ENCODE data around the gene PDE8A. TPM values are rescaled to one million over a fixed set of nuclear protein-coding genes. Genes with fewer than 3 reads are reported as not detected.
A peak's percentile ranks its signal among the peaks of the same experiment; 100 is the strongest.

PDE8A gene
- total RNA-seq, 1 experiment from 2014 or later: 40.0 TPM

DNA sequence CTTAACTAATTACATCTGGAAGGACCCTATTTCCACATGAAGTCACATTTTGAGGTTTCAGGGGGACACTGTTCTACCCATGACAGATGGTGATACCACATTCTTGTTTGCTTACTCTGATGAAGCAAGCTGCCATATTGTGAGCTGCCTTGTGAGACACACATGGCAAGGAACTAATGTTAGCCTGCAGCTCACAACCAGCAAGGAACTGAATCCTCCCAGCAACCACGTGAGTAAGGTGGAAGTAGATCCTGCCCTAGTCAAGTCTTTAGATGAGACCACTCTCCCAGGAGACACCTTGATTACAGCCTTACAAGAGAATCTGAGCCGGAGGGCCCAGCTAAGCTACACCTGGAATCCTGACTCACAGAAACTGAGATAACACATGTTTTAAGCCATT, 160.1 kb downstream of the PDE8A start:
- Histone ChIP-seq H3K36me3 (ENCODE audit: control insufficient read depth, insufficient read depth, low read length) (peaks cover 5% of the 10 kb centered on the region; the same call in 1 of the 2 replicates), H3K9me3 (ENCODE audit: control insufficient read depth, insufficient read depth, low read depth, low read length) (no peaks in the 10 kb centered on the region), H3K4me3 (ENCODE audit: low read depth in 2 of 2, low read length in 2 of 2) (no peak overlapping the region), H3K27me3 (ENCODE audit: control insufficient read depth, insufficient read depth, low read length) (no peaks in the 10 kb centered on the region), H3K4me1 (ENCODE audit: control insufficient read depth, insufficient read depth, low read length) (no peaks in the 10 kb centered on the region), H3K27ac (ENCODE audit: low read length) (no peak overlapping the region)
- DNase-seq (ENCODE audit: low read depth, low spot score) (no peak), ATAC-seq (peak; percentile 29)
- TF ChIP-seq SIN3A (IDR thresholded peaks at IDR 0.05; ENCODE audit: borderline replicate concordance, insufficient read depth, low read depth, low read length): no peak
- TF ChIP-seq TCF7L2 (IDR thresholded peaks at IDR 0.05; ENCODE audit: low read depth, low read length): no peak
- POLR2A ChIA-PET: no interaction called here
- in situ Hi-C loops (cut with HindIII; ENCODE audit: low pct_unique_long_range_greater_than_20kb, low sequenced_read_pairs) (no loop called here), intact Hi-C loops (cut with micrococcal nuclease; ENCODE audit: unreplicated experiment) (no loop called here)
- no TSS peak for BruUV-seq (replicated peaks)
- CTCF ChIA-PET: no interaction called here

DNA sequence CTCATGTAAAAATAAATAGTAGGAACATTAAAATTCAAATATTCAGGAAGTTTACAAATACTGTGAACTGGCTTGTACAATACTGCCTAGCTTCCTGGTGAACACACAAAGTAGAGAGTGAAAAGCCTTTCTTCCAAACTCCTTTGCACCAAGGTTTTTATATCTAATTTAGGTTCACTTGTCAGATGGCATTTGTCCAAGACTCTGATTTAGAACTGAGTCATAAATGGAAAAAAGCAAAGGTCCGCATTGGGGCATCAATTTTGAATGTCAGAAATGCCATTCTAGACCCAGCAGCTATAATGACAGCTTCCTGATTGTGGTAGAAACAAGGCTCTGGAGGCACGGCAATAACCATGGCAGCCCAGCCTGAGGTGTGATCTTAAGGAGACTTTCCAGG, 160.7 kb downstream of the PDE8A start:
- Histone ChIP-seq H3K27ac (ENCODE audit: low read length) (no peak overlapping the region), H3K9me3 (ENCODE audit: control insufficient read depth, insufficient read depth, low read depth, low read length) (no peaks in the 10 kb centered on the region), H3K4me1 (ENCODE audit: control insufficient read depth, insufficient read depth, low read length) (no peaks in the 10 kb centered on the region), H3K4me3 (ENCODE audit: low read depth in 2 of 2, low read length in 2 of 2) (no peak overlapping the region), H3K36me3 (ENCODE audit: control insufficient read depth, insufficient read depth, low read length) (peaks cover 5% of the 10 kb centered on the region; the same call in 1 of the 2 replicates), H3K27me3 (ENCODE audit: control insufficient read depth, insufficient read depth, low read length) (no peaks in the 10 kb centered on the region)
- TF ChIP-seq POLR2AphosphoS5 (IDR thresholded peaks at IDR 0.05; ENCODE audit: low read depth, low read length): no peak
- TF ChIP-seq, protein P1, sequence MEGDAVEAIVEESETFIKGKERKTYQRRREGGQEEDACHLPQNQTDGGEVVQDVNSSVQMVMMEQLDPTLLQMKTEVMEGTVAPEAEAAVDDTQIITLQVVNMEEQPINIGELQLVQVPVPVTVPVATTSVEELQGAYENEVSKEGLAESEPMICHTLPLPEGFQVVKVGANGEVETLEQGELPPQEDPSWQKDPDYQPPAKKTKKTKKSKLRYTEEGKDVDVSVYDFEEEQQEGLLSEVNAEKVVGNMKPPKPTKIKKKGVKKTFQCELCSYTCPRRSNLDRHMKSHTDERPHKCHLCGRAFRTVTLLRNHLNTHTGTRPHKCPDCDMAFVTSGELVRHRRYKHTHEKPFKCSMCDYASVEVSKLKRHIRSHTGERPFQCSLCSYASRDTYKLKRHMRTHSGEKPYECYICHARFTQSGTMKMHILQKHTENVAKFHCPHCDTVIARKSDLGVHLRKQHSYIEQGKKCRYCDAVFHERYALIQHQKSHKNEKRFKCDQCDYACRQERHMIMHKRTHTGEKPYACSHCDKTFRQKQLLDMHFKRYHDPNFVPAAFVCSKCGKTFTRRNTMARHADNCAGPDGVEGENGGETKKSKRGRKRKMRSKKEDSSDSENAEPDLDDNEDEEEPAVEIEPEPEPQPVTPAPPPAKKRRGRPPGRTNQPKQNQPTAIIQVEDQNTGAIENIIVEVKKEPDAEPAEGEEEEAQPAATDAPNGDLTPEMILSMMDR (IDR thresholded peaks at IDR 0.05): no peak
- TF ChIP-seq TCF7L2 (IDR thresholded peaks at IDR 0.05; ENCODE audit: low read depth, low read length): no peak
- no peak for TF ChIP-seq SIN3A (IDR thresholded peaks at IDR 0.05; ENCODE audit: borderline replicate concordance, insufficient read depth, low read depth, low read length)
- TF ChIP-seq, protein P2, sequence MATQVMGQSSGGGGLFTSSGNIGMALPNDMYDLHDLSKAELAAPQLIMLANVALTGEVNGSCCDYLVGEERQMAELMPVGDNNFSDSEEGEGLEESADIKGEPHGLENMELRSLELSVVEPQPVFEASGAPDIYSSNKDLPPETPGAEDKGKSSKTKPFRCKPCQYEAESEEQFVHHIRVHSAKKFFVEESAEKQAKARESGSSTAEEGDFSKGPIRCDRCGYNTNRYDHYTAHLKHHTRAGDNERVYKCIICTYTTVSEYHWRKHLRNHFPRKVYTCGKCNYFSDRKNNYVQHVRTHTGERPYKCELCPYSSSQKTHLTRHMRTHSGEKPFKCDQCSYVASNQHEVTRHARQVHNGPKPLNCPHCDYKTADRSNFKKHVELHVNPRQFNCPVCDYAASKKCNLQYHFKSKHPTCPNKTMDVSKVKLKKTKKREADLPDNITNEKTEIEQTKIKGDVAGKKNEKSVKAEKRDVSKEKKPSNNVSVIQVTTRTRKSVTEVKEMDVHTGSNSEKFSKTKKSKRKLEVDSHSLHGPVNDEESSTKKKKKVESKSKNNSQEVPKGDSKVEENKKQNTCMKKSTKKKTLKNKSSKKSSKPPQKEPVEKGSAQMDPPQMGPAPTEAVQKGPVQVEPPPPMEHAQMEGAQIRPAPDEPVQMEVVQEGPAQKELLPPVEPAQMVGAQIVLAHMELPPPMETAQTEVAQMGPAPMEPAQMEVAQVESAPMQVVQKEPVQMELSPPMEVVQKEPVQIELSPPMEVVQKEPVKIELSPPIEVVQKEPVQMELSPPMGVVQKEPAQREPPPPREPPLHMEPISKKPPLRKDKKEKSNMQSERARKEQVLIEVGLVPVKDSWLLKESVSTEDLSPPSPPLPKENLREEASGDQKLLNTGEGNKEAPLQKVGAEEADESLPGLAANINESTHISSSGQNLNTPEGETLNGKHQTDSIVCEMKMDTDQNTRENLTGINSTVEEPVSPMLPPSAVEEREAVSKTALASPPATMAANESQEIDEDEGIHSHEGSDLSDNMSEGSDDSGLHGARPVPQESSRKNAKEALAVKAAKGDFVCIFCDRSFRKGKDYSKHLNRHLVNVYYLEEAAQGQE (IDR thresholded peaks at IDR 0.05; ENCODE audit: insufficient read depth in 1 of 2, low read depth in 2 of 2, low read length in 1 of 2): no peak
- ATAC-seq (no peak), DNase-seq (ENCODE audit: low read depth, low spot score) (no peak)
- CTCF ChIA-PET: interaction anchor here (0.6 kb wide), 1 partner anchor 40 kb away, joined by 3 read pairs; no protein-coding TSS in a partner anchor
- in situ Hi-C loops (cut with HindIII; ENCODE audit: low pct_unique_long_range_greater_than_20kb, low sequenced_read_pairs): no loop called here
- POLR2A ChIA-PET: no interaction called here
- intact Hi-C loops (cut with micrococcal nuclease; ENCODE audit: unreplicated experiment): no loop called here
- no TSS peak for BruUV-seq (replicated peaks)

DNA sequence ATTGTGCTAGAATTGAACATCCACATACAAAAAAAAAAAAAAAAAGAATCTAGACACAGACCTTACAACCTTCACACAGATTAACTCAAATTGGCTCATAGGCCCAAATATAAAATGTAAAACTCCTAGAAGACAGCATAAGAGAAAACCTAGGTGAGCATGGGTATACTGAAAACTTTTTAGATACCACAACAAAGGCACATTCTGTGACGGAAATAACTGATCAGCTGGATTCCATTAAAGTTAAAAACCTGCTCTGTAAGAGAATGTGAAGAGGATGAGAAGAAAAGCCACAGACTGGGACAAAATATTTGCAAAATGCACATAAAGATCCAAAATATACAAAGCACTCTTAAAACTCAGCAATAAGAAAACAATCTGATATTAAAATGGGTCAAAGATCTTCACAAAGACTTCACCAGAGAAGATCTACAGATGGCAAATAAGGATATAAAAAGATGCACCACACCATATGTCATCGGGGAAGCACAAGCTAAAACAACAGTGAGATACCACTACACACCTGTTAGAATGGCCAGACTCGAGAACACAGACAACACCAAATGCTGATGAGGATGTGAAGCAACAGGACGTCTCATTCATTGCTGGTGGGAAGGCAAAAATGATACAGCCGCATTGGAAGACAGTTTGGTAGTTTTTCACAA, 167.9 kb downstream of the PDE8A start:
- TF ChIP-seq, protein P1 (IDR thresholded peaks at IDR 0.05): no peak
- TF ChIP-seq, protein P2 (IDR thresholded peaks at IDR 0.05; ENCODE audit: insufficient read depth in 1 of 2, low read depth in 2 of 2, low read length in 1 of 2): no peak
- TF ChIP-seq TCF7L2 (IDR thresholded peaks at IDR 0.05; ENCODE audit: low read depth, low read length): no peak
- TF ChIP-seq POLR2AphosphoS5 (IDR thresholded peaks at IDR 0.05; ENCODE audit: low read depth, low read length): no peak
- TF ChIP-seq SIN3A (IDR thresholded peaks at IDR 0.05; ENCODE audit: borderline replicate concordance, insufficient read depth, low read depth, low read length): no peak
- no TSS peak for BruUV-seq (replicated peaks)
- ChIA-PET CTCF (no interaction called here), POLR2A (no interaction called here)
- in situ Hi-C loops (cut with HindIII; ENCODE audit: low pct_unique_long_range_greater_than_20kb, low sequenced_read_pairs) (no loop called here), intact Hi-C loops (cut with micrococcal nuclease; ENCODE audit: unreplicated experiment) (no loop called here)
- Histone ChIP-seq H3K4me1 (ENCODE audit: control insufficient read depth, insufficient read depth, low read length) (no peaks in the 10 kb centered on the region), H3K9me3 (ENCODE audit: control insufficient read depth, insufficient read depth, low read depth, low read length) (no peaks in the 10 kb centered on the region), H3K27me3 (ENCODE audit: control insufficient read depth, insufficient read depth, low read length) (peaks cover 3% of the 10 kb centered on the region; the same call in 1 of the 2 replicates), H3K4me3 (ENCODE audit: low read depth in 2 of 2, low read length in 2 of 2) (no peak overlapping the region), H3K36me3 (ENCODE audit: control insufficient read depth, insufficient read depth, low read length) (no peaks in the 10 kb centered on the region), H3K27ac (ENCODE audit: low read length) (no peak overlapping the region)
- DNase-seq (ENCODE audit: low read depth, low spot score): no peak
- no peak for ATAC-seq
